Measurements from ENCODE around the gene ZNF511.

The ZNF511 gene

GRCh38 chr10:133355991-133356390 lies 47.3 kb downstream of the ZNF511 start:
- in situ Hi-C loops (cut with MboI; ENCODE audit: low sequenced_read_pairs, unreplicated experiment) = no loop called here
- no peak for TF ChIP-seq CTCF (IDR thresholded peaks at IDR 0.05; ENCODE audit: borderline replicate concordance, control extremely low read depth, extremely low read depth, insufficient read depth, missing control alignments)
- DNase-seq (ENCODE audit: low spot score) = no peak

DNA sequence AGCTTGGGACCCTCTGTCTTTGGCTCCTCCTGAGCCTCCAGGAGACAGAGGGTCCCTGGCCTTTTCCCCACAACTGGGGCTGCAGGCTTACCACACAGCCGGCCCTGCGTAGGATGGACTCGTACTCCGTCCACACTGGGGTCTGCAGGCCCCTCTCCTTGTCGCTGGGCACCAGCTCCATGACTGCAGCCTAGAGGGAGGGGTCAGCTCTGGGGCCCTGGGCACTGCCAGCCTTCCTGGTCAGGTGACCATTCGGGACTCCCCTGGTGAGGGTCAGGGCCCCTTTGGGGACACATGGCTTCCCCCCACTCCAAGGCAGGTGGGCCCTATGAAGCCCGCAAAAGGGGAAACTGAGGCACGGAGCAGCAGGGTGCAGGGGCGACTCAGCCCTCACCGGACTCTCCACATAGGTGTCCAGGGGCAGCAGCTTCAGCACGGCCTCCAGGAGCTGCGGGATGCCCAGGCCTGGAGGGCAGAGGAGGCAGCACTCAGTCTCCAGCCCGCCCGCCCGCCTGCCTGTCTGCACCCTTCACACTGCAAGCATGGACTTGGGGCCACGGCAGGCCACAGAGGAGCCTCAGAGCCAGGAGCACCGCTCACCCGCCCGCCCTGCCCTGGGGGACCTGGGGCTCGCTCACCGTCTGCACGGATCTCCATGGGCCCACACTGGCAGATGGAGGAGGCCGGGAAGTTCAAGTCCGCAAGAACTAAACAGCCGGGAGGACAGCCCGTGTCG lies 48.0 kb downstream of the ZNF511 start:
- in situ Hi-C loops (cut with MboI; ENCODE audit: low sequenced_read_pairs, unreplicated experiment) = no loop called here
- no peak for DNase-seq (ENCODE audit: low spot score)
- no peak for TF ChIP-seq CTCF (IDR thresholded peaks at IDR 0.05; ENCODE audit: borderline replicate concordance, control extremely low read depth, extremely low read depth, insufficient read depth, missing control alignments)

- DNase-seq (ENCODE audit: low spot score) = peak; percentile 98
- in situ Hi-C loops (cut with MboI; ENCODE audit: low sequenced_read_pairs, unreplicated experiment) = no loop called here
- TF ChIP-seq CTCF (IDR thresholded peaks at IDR 0.05; ENCODE audit: borderline replicate concordance, control extremely low read depth, extremely low read depth, insufficient read depth, missing control alignments) = no peak
Measured at GRCh38 chr10:133357285-133358161, 48.8 kb downstream of the ZNF511 start, which contains the start of gene FUOM. Gene FUOM, minus strand, starts transcription at chr10:133358019. Its CDS starts 12 bp downstream, at chr10:133358007.

- no peak for DNase-seq (ENCODE audit: low spot score)
- in situ Hi-C loops (cut with MboI; ENCODE audit: low sequenced_read_pairs, unreplicated experiment) = no loop called here
- TF ChIP-seq CTCF (IDR thresholded peaks at IDR 0.05; ENCODE audit: borderline replicate concordance, control extremely low read depth, extremely low read depth, insufficient read depth, missing control alignments) = no peak
Measured at GRCh38 chr10:133358162-133358924, 49.6 kb downstream of the ZNF511 start.

- DNase-seq (ENCODE audit: low spot score) = no peak
- no peak for TF ChIP-seq CTCF (IDR thresholded peaks at IDR 0.05; ENCODE audit: borderline replicate concordance, control extremely low read depth, extremely low read depth, insufficient read depth, missing control alignments)
- in situ Hi-C loops (cut with MboI; ENCODE audit: low sequenced_read_pairs, unreplicated experiment) = no loop called here
Measured at GRCh38 chr10:133358925-133359310, 50.2 kb downstream of the ZNF511 start.

GRCh38 chr10:133359554-133359971 lies 50.8 kb downstream of the ZNF511 start:
- in situ Hi-C loops (cut with MboI; ENCODE audit: low sequenced_read_pairs, unreplicated experiment) = no loop called here
- no peak for TF ChIP-seq CTCF (IDR thresholded peaks at IDR 0.05; ENCODE audit: borderline replicate concordance, control extremely low read depth, extremely low read depth, insufficient read depth, missing control alignments)
- DNase-seq (ENCODE audit: low spot score) = no peak
